Cerebellar cortex (tissue), 1 donor: ENCODE results near the gene AOPEP.

Source experiments
- DNase-seq: peaks from one replicate; pipeline ENCODE4 v3.0.0-alpha.2; 2015; ENCODE audit warnings: low spot score

AOPEP gene

DNA sequence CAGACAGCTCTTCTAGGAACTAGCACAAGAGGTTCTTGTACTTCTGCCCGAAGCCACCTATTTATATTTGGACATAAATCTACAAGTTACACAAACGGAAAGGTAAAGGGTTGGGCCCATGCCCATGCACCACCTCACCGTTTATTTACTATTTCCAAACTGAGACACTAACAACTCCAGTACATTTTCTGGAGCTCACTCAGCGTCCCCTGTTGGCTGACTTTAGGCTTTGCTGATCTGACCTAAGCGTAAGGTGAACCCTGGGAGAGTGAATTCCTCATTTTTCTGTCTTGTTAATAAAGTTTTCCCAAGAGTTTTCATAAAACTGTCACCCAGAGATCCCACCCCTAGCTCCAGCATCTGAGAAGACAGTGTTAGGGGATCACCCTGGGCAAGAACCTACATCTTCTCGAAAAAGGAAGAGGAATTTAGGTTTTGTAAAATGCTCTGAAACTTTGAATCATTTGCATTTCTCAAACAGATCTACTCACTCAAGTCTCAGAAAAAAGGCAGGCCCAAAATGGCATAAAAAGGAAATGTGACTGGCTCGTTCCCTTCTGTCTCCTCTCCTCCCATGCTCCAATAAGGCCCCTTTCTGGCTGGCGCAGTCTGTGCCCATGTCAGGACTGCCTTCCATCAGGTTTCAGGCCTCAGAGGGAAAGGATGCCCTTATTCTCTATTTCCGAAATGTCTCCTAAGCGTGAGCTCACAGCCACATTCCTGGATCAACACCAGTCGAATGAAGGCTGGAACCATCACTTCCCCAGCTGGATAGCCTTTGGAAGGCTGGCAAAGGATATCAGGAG is 389.7 kb downstream of the AOPEP start:
- peak; percentile 33 for DNase-seq

DNA sequence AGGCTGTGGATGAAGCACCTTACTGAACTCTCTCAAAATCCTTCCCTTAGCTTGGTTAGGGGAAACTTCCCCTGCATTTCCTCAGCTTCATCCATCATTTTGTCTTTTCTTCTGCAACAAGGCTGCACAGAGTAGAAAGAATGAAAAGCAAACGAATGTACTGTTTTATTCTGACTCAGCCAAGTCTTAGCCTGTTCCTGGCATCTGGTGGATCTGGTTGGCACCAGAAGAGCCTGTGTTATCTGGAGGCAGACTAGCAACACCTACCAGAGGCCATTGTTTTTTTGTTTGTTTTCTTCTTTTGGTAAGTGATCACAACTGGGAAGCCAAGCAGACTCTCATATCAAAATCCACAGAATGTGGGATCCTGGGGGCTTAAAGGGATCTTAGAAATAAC is 390.3 kb downstream of the AOPEP start:
- DNase-seq, result no peak

DNA sequence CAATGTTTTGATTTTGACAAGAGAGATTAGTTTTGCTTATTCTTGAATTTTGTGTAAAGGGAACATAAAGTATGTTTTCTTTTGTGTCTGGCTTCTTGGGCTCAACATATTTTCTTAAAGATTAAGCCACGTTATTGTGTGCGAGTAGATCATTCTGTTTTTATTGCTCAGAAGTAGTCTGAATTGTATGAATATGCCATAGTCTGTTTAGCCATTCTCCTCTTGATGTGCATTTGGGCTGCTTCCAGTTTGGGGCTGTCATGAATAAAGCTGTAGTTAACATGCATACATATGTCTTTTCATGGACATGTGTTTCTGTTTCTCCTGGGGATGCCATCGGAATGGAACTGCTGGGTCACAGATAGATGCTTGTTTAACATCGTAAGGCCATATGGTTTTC is 392.1 kb downstream of the AOPEP start:
- no peak for DNase-seq

GRCh38 chr9:95120781-95121370 is 394.4 kb downstream of the AOPEP start:
- DNase-seq, result peak; percentile 61

DNA sequence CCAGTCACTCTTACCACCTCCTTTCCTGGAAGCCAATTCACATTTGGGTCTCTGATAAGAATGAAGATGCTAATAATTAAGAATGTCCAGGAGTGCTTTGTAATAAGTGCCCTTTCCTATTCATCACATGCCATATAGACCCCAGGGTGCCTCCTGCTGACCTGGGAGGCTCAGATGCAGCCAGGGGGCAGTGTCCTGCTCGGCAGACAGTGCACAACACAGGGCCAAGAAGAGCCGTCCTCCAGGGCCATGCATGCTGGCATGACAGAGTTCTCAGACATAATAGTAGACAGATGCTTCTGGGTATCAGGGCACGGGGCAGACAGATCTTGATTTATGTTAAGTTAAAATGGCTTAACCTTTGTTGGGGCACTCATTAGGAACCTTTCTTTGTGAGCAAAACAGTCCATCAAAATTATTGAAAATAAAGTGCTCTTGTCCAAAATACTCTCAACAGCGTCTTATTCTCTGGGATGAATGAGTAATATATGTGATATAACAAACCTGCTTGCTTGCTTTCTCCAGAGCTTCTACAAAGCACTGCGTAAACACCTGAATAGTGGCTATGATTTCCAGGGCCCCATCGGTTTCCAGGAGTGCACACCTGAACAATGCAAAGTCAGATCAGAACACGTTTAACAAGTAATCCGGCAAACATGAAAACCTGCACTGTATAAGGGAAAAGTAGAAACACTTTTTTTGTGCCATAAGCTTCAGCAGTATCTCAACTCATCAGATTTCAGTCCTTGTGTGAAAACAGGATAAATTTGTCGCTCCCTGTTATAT is 398.3 kb downstream of the AOPEP start:
- no peak for DNase-seq

- no peak for DNase-seq
Measured at GRCh38 chr9:95125652-95126051, 399.2 kb downstream of the AOPEP start.

GRCh38 chr9:95126739-95127138 is 400.2 kb downstream of the AOPEP start:
- no peak for DNase-seq

GRCh38 chr9:95127249-95128176 is 401.0 kb downstream of the AOPEP start:
- DNase-seq, result peak; percentile 87

GRCh38 chr9:95128177-95128524 is 401.7 kb downstream of the AOPEP start:
- DNase-seq, result no peak

- no peak for DNase-seq
Measured at GRCh38 chr9:95129476-95130291, 403.2 kb downstream of the AOPEP start.

DNA sequence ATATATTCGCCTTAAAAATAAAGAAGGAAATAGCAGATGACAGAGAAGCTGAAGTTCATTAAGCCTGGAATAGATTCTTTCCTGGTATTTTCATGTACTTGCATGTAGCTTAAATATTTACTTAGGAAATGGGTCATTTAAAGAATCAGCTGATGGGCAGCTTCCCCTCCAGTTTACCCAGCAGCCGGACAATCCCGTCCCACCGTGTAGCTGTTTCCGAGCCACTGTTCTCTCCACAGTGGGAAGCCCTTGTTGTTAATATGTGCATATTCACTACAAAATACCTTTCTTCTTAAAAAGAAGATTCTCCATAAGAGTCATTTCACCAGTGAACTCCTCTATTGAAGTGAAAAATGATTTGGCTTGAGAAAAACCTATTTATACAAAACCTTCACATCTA is 404.0 kb downstream of the AOPEP start:
- no peak for DNase-seq

GRCh38 chr9:95131023-95131943 is 404.8 kb downstream of the AOPEP start:
- DNase-seq, result peak; percentile 80

GRCh38 chr9:95132366-95133324 is 406.1 kb downstream of the AOPEP start:
- DNase-seq, result no peak

DNA sequence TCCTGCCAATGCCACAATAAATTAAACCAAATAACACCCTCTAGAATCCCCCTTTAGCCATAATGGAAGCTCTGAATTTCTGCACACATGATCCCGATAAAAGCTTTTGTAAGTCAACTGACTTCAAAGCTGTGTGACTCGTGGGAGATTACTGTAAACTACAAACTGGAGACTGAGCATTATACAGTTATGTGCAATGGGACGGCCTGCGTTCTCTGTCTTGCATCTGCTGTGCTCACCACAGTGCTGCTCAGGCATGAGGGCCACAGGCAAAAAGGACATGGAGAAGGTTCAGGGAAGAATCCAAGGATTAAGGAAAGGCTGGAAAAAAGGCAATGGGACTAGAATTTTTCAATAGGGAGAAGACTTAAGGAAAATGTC is 406.8 kb downstream of the AOPEP start:
- DNase-seq, result no peak

- DNase-seq, result no peak
Measured at GRCh38 chr9:95134457-95134881, 408.0 kb downstream of the AOPEP start.

DNA sequence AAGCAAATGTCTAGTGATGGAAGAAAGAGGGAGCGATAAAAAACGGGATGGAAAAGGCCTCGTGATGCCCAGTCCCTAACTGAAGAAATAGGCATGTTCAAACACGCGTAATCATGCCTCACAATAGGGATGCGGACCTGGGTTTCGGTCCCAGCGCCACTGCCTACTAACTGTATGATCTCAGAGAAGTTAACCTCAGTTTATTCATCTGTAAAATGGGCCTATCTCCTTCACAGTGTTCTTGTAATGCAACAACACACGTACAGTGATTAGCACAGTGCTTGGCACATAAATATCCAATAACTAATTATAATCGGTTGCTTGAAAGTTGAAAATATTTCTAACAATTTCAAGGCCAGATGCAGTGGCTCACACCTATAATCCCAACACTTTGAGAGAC is 409.3 kb downstream of the AOPEP start:
- DNase-seq, result no peak
